Small intestine (tissue), 7 donors: Measurements from ENCODE around the gene TBC1D16. TPM values are rescaled to one million over a fixed set of nuclear protein-coding genes. Genes with fewer than 3 reads are reported as not detected.

Experiments
- DNase-seq, 2 donors: peaks; one replicate each; pipeline versions ENCODE4 v3.0.0 to v3.0.0-alpha.2; 2013
- FAIRE-seq: peaks from 2 replicates; lab custom pipeline; 2012; peaks lifted over from hg19 to GRCh38; lab: Jason Lieb, UNC
- H3K27ac ChIP-seq, 3 donors: one replicate each; pipeline ENCODE4 v1.5.1; 2013; ENCODE audit warnings: low read length in 2 of 3, mild to moderate bottlenecking in 2 of 3, control low read depth in 1 of 3, inconsistent platforms in 1 of 3, low read depth in 1 of 3, moderate library complexity in 1 of 3
- H3K27me3 ChIP-seq, 3 donors: one replicate each; pipeline ENCODE4 v1.6.1; 2013; ENCODE audit warnings: low read length in 3 of 3, inconsistent platforms in 1 of 3; ENCODE audit not compliant: control insufficient read depth in 3 of 3, insufficient read depth in 3 of 3
- H3K36me3 ChIP-seq, 3 donors: one replicate each; pipeline ENCODE4 v1.6.1; 2013; ENCODE audit warnings: low read length in 3 of 3, inconsistent platforms in 1 of 3, low read depth in 1 of 3, mild to moderate bottlenecking in 1 of 3, moderate library complexity in 1 of 3; ENCODE audit not compliant: control insufficient read depth in 3 of 3, insufficient read depth in 2 of 3
- H3K4me1 ChIP-seq, 3 donors: one replicate each; pipeline ENCODE4 v1.6.1; 2013; ENCODE audit warnings: low read length in 2 of 3, inconsistent platforms in 1 of 3, low read depth in 1 of 3, mild to moderate bottlenecking in 1 of 3, moderate library complexity in 1 of 3; ENCODE audit not compliant: control insufficient read depth in 3 of 3, insufficient read depth in 2 of 3
- H3K4me3 ChIP-seq, 3 donors: one replicate each; pipeline ENCODE4 v1.5.1; 2013; ENCODE audit warnings: low read length in 3 of 3, control low read depth in 1 of 3, inconsistent platforms in 1 of 3, low read depth in 1 of 3, mild to moderate bottlenecking in 1 of 3, moderate library complexity in 1 of 3
- H3K9me3 ChIP-seq, 2 donors: one replicate each; pipeline ENCODE4 v1.6.1; 2013; ENCODE audit warnings: low read depth in 1 of 2, low read length in 1 of 2; ENCODE audit not compliant: control insufficient read depth in 2 of 2, insufficient read depth in 1 of 2
- WGBS, 3 donors: extraction: QIAGEN DNeasy Blood & Tissue Kit; methylation state at CpG; one replicate each; pipeline ENCODE4 v1.1.7; 2013; 5-methylcytosine and 5-hydroxymethylcytosine counted together
- polyA plus RNA-seq, 4 donors: library from polyadenylated mRNA; stranded (reverse) in 3 of 4; unstranded in 1 of 4; fragments of 200-250 nt in 3 of 4; fragments of 120-200 nt in 1 of 4; gene quantifications; one replicate each; pipeline versions ENCODE4 v1.2.1 to v1.2.3, GENCODE V29; 2013
- donor health status: healthy with polysubstance abuse.
- donor health status: control.
- donor health status: control.
- donor health status: Bipolar disorder and iron deficiency.
- donor health status: healthy.

The TBC1D16 gene
- polyA plus RNA-seq, 4 donors = 1.6 to 30.6 (median 15.2) TPM

DNA sequence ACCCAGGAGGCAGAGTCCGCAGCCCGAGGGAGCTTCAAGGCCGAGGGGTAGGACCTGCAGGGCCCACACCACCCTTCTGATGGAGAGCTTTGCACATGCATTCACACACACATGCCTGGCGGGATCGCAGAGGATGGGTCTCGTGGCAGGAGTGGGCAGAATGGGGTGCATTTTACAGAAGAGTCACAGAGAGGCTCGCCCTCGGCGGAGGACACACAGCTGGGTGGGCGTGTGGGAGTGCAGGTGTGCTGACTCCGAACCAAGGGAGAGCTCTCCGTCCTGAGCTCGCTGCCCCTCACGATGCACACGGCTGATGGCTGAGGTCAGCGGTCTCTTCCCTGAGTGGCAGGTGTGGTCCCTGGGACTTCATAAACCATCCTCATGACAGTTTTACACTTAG is 99.6 kb downstream of the TBC1D16 start:
- H3K4me1 ChIP-seq = peaks cover 2 to 50% (median 8%) of the 10 kb centered on the region in 3 donors
- H3K36me3 ChIP-seq = peaks cover 0 to 46% (median 0%) of the 10 kb centered on the region in 3 donors
- H3K4me3 ChIP-seq = no peak overlapping the region
- DNase-seq (no peak), FAIRE-seq (no peak)
- H3K27ac ChIP-seq = no peak overlapping the region
- no peaks in the 10 kb centered on the region for H3K9me3 ChIP-seq
- 79 to 85% (median 83%) methylated on average over 16 of the region's 16 CpGs for WGBS, 3 donors
- H3K27me3 ChIP-seq = no peaks in the 10 kb centered on the region

DNA sequence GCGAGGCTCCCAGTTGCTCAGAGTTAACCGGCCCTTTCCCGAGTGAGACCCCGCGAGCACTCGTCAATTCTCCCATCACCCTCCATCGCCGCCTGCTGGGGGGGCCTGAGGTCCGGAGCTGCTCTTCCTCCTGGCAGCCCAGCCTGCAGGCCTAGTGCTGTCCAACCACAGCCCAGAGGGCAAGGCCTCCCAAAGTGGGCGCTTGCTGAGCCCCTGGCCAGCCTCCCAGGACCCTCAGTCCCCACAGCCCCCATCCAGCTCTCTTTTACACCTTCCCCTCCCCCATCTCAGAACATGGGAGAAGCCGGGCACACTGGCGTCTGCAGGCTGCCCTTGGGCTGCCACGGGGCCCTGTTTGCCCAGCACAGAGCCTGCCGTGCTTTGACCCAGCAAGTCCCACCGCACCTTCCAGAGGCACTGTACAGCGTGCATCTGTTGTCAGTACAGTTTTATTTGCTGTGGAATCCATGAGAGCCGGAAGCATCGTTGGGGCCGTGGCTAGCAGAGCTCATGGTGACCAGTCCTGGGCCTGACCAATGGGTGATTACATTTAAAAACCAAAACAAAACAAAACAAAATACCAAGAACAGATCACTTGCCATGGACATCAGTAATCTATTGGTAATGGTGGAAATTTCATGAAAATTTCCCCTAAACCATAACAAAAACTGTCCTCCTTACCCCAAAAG is 100.3 kb downstream of the TBC1D16 start:
- Histone ChIP-seq H3K27me3 (peaks cover 0 to 7% (median 0%) of the 10 kb centered on the region in 3 donors), H3K36me3 (peaks cover 0 to 38% (median 0%) of the 10 kb centered on the region in 3 donors), H3K27ac (no peak overlapping the region), H3K4me3 (no peak overlapping the region), H3K9me3 (no peaks in the 10 kb centered on the region), H3K4me1 (peaks cover 4 to 56% (median 8%) of the 10 kb centered on the region in 3 donors)
- DNase-seq (no peak), FAIRE-seq (no peak)
- WGBS, 3 donors = 85 to 91% (median 91%) methylated on average over 18 to 19 of the region's 19 CpGs

DNA sequence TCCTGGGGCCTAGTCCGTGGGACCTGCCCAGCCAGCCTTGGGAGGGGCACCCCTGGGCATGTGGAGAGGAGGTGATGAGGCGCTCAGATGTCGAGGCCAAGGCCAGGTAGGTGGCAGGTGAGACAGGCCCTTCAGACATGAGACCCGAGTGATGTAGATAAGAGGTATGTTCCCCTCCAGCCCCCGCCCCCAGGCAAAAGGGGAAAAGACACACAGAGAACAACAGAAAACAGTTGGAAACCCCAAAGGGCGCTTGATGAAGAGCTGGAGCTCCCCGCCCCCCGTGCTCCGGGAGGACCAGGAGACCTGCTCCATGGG is 101.1 kb downstream of the TBC1D16 start:
- Histone ChIP-seq H3K4me1 (peaks cover 4 to 56% (median 8%) of the 10 kb centered on the region in 3 donors), H3K27ac (no peak overlapping the region), H3K27me3 (peaks cover 0 to 7% (median 0%) of the 10 kb centered on the region in 3 donors), H3K4me3 (no peak overlapping the region), H3K9me3 (no peaks in the 10 kb centered on the region), H3K36me3 (peaks cover 0 to 31% (median 0%) of the 10 kb centered on the region in 3 donors)
- 66 to 74% (median 73%) methylated on average over 9 of the region's 9 CpGs for WGBS, 3 donors
- FAIRE-seq (no peak), DNase-seq (no peak)

DNA sequence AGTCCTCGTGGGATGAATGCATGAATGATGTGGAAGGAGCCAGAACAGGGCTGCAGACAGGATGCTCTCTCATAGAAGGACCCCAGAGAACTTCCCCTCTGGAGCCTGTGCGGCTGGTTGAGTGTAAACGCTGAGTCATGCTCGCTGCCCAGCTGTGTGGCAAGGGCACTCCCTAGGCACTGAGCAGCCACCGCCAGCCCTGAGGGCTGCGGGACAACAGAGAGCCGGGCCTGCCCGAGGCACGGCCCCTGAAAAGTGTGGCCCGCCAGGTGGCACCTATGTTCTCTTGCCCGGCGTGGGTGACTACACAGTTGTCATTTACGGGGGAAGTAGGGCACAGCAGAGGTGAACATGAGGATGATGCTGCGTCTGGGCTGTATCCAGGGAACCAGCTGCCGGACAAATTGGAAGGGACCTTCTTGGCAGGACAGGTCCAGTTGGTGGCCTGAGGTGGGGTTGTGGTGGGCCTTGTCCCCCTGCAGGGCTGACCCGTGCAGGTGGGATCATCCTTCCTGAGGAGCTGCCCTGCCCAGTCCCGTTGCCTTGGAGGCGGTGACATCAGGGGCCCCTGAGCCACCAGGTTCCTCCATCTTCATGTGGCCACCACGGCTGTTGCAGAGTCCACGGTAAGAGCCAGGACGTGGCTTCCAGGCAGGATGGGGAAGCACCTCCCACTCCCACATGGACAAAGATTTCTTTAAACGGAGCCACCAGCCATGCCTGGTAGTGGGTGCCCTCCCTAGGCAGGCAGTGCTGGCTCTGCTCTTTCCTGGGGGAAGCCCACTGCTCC is 101.6 kb downstream of the TBC1D16 start:
- FAIRE-seq = no peak
- Histone ChIP-seq H3K27me3 (peaks cover 0 to 10% (median under 1%) of the 10 kb centered on the region in 3 donors), H3K36me3 (peaks cover 0 to 26% (median 0%) of the 10 kb centered on the region in 3 donors), H3K9me3 (no peaks in the 10 kb centered on the region), H3K27ac (peak overlapping the region in 1 of 3 donors; percentile 41), H3K4me1 (peaks cover 4 to 62% (median 8%) of the 10 kb centered on the region in 3 donors), H3K4me3 (no peak overlapping the region)
- peak in 1 of 2 donors; percentile 82 for DNase-seq
- WGBS, 3 donors = 20 to 46% (median 29%) methylated on average over 22 of the region's 22 CpGs

DNA sequence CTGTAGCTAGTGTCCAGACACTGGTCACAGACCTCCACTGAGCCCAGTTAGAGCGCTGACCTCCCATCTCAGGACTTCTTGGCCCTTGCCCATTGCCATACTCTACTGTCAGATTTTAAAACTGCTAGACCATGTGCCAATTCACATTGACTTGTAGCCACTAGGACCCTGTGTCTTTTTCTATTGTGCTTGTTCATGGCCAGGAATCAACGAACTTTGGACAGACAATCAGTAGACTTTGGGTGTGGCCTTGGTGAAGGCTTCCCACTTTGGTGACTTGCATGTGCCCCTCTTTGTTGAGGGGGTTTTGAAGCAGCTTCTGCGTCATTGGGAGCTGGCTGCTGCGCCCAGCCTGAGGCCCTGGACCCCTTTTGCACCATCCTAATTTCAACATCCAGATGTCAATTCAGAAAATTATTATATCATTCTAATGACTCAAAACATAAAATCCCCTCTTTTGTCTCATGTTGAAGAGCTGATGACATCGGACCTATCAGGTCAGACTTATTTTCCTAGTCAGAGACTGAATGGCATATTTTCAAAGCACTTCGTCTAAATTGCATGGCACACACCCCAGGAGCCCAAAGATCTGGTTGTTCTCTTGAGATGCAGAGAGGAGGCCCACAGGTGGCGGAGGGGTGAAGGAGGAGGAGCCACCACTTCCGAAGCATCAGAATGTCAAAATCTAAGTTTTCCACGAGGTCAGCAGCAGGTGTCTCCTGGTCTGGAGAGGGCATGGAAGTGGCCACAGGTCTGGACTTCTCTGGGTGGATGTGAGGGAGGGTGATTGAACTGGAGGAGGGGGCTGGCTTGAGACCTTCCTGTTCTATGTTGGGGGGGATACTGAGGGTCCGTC is 103.0 kb downstream of the TBC1D16 start:
- 46 to 61% (median 57%) methylated on average over 10 of the region's 10 CpGs for WGBS, 3 donors
- DNase-seq (peak; percentile 76), FAIRE-seq (no peak)
- H3K4me3 ChIP-seq = no peak overlapping the region
- peaks cover 4 to 75% (median 8%) of the 10 kb centered on the region in 3 donors for H3K4me1 ChIP-seq
- peaks cover 0 to 10% (median 4%) of the 10 kb centered on the region in 3 donors for H3K27me3 ChIP-seq
- H3K36me3 ChIP-seq = peaks cover 0 to 12% (median 0%) of the 10 kb centered on the region in 3 donors
- H3K9me3 ChIP-seq = no peaks in the 10 kb centered on the region
- H3K27ac ChIP-seq = peak overlapping the region in 2 of 3 donors; percentile 61 to 88

DNA sequence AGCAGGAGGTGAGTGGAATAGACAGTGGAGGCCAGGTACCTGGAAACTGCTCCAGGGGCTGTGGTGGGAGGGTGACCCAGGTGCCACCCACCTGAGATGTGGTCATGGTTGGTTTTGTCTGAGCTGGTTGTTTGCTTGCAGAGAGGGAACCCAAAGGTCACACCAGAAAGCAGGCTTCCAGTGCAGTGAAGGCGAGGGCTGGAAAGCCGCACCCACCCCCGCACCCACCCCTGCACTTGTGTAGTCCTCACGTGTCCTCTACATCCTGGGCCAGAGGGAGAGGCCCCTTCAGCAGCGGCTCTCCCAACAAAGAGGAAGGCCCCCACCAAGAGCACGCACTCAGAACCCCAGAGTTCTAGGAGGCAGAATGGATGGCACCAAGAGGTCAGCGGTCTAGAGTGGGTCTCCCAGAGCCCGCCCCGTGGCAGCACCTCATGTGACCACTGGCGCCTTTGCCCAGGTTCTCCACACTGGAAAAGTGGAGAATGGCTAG is 103.8 kb downstream of the TBC1D16 start:
- H3K27ac ChIP-seq = peak overlapping the region in 2 of 3 donors; percentile 65 to 88

DNA sequence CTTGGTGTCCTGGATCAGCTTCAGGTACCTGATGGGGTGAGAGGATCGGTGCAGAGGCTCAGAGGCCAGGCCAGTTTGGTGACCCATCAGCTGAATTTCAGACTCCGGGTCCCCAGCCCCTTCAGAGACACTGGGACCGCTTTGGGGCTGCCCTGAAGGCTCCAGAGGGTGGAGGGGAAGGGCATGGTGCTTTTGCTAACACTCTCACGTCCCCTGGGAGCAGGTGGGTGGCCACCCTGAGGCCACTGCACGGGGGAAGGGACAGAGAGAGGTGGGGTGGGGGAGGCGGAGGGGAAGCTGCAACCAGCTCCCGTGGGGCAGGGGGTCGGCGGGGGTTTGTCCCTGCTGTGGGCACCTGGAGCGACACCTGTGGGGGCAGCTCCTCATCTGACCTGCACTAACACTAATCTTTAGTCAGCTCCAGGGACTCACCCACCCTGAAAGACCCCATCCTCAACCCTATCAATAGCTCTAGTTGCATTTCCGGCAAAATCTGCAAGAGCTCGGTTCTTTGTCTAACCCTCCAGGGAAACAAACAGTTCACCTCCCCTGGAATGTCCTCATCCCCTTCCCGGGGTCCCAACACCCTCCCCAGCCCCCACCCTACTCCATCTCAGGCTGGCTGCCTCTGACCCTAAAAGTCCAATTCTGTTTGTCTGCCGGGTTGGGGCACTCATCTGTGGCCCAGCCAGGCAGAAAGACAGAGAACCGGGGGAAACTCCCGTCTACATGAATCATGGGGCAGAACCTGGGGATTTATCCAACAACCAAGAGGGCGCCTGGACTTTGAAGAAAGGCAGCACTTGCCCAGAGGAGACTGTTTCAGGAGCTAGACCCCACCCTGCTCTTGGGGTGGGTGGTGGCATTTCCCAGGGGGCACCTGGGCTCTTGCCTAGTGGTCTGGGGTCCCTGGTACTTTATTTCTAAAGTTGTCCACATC is 104.5 kb downstream of the TBC1D16 start:
- WGBS, 3 donors = 10 to 24% (median 19%) methylated on average over 17 of the region's 17 CpGs
- Histone ChIP-seq H3K27ac (peak overlapping the region in 2 of 3 donors; percentile 65 to 88), H3K27me3 (peaks cover 0 to 10% (median 7%) of the 10 kb centered on the region in 3 donors)

More for the DNA sequence above, 103.8 kb downstream of the TBC1D16 start:
- no peak for FAIRE-seq
- peaks cover 0 to 10% (median 7%) of the 10 kb centered on the region in 3 donors for H3K27me3 ChIP-seq
- no peaks in the 10 kb centered on the region for H3K9me3 ChIP-seq
- H3K4me1 ChIP-seq = peaks cover 4 to 79% (median 8%) of the 10 kb centered on the region in 3 donors
- DNase-seq = peak; percentile 87 to 94
- peaks cover 0 to 6% (median 0%) of the 10 kb centered on the region in 3 donors for H3K36me3 ChIP-seq
- 35 to 58% (median 55%) methylated on average over 8 to 10 of the region's 10 CpGs for WGBS, 3 donors
- H3K4me3 ChIP-seq = peak overlapping the region in 1 of 3 donors; percentile 67

More for the DNA sequence above, 104.5 kb downstream of the TBC1D16 start:
- Histone ChIP-seq H3K4me1 (peaks cover 6 to 86% (median 8%) of the 10 kb centered on the region in 3 donors), H3K36me3 (peaks cover 0 to 4% (median 0%) of the 10 kb centered on the region in 3 donors), H3K9me3 (no peaks in the 10 kb centered on the region), H3K4me3 (peak overlapping the region in 1 of 3 donors; percentile 67)
- DNase-seq = peak in 1 of 2 donors; percentile 44
- FAIRE-seq = no peak
